ENCODE measurements around the gene ABLIM2.
A peak's percentile ranks its signal among the peaks of the same experiment; 100 is the strongest.

The ABLIM2 gene

GRCh38 chr4:8174970-8175369 lies 16.4 kb upstream of the ABLIM2 start:
- DNase-seq = no peak

DNA sequence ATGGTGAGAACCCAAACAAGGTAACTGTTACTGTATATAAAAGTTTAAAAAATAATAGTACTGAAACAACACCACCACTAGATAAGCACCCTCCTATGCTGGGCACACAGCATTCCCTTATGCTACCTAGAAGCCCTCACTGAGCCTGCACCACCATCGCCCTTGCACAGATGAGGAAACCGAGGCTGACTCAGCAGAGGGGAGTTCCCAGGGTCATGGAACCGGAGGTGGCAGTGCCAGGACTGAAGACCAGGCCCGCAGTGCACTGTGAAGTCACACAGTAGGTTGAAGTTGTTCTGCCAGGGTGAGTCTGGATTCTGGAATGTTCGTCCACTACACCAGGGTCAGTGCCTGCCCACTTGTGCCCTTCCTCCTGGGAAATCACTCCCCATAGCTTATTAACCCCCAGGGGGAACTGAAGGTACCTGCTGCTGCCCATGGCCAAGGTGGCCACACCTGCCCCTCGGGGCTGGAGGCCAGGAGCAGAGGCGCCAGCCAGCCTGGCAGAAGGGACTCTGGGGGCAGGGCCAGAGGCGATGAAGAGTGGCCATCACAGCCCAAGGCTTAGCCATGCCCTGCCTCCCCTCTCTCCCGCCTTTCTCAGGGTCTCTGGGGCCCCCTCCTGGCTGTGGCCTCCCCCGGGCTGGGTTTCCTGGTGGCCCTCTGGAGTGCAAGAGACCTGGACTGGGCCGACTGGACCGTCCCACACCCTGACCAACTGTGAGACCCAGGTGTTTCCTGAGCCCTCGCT lies 15.1 kb upstream of the ABLIM2 start:
- DNase-seq = no peak

DNA sequence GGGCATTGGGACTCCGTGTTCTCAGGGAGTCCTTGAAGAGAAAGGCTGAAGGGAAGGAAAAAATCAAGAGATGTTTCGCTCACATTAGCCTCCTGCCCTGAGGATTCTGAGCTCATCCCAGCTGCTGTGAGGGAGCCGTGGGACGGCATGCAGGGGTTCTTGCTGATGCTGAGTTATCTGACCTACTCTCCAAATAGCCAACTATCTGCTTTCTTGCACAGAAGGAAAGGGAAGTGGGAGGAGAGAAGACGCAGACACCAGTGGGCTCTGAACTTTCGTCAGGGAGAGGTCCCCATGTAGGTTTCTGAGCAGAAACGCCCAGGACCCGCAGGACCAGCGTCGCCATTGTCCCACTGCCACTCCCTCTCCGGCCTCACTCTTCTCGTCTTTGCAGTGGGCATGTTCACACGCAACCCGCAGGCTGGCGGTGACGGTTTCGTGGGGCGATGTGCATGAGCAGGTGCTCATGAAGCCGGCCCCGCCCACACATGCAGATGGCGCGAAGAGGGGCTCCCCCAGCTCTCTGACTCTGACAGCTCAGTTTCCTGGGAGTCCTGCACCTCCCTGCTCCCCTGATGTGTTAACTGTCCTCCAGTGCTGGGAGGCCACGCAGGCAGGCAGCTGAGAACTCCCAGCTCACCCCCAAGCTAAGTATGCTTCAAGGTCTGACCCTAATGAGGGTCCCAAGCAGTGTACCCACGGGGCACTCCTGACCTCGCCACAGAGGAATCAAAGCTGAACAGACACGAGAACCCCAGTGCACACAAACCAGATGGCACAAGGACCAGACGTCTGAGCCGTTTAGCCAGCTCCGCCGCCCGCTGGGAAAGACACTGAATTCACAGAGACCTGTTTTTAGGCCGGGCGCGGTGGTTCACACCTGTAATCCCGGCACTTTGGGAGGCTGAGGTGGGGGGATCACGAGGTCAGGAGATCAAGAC lies 13.6 kb upstream of the ABLIM2 start:
- DNase-seq = peak; percentile 22

DNA sequence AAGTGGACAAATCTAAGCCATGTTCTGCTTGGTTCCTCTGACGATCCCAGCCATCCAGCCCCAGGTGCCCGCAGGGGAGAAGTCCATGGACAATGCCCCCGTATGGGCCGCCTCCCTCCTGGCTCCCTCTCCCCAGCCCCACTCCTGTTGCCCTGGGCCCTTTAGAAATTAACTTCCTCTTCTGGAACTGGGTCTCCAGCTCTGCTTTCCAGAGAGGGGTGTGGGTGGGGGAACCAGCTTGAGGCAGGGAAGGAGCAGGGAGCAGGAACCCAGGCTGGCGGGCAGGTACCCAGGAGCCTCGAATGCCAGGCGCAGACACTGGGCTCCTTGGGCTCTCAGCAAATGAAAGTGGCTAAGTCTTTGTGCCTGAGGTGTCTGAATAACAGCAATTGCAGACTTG lies 12.7 kb upstream of the ABLIM2 start:
- no peak for DNase-seq

- DNase-seq = no peak
These were observed 11.7 kb upstream of the ABLIM2 start for GRCh38 chr4:8170341-8170740.

- no peak for DNase-seq
These were observed 11.2 kb upstream of the ABLIM2 start for GRCh38 chr4:8169763-8170162.

DNA sequence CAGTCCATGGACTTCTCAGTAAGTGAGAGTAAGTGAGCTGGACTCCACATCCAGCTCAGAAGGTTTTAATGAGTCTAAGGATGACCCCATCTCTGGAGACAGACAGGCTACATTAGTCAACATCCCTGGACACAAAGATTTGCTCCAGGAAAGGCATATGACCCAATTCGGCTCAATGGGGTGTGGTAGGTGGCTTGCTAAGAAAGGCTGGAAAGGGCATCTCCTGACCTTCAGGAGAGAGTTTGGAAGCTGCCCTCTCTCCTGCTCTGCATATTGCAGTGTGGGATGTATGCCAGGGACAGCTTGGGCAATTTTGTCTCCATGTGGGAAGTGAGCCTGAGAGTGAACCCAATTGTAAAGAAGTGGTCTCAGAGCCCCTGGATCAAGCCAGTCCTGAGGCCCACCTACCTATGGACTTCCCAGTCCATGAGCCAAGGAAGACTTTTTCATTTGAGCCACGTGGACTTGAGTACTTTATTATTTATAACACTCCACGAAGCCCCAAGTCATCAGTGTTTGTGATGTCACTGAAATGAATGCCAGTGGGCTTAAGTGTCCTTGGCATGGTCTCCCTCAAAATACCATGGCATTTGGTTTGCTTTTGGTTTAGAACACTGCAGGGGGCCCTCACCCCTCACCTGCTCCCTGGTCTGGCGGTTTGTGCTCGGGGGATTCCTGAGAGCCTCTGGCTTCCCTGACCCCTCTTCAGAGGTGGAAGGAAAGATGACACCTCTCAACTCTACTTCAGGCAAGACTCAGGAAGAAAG lies 10.4 kb upstream of the ABLIM2 start:
- DNase-seq = no peak

- no peak for DNase-seq
These were observed 9.6 kb upstream of the ABLIM2 start for GRCh38 chr4:8168232-8168631.

DNA sequence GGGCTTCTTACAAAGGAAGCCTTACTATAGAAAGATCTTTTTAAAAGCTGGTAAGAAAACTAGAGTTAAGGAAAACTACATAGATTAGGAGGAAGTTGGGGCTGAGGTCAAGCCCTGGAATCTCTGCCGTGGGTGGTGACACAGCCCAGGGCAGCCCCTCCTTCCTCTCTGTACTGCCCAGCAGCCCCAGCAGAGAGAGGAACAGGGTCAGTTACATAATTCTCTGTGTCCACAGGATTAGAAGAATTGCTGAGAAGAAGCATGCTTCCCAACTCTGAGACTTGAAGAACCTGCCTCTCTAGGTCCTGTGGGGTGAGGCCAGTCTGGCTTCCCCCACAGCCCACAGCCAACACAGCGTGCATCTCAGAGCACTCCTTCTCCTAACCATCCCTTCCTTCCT lies 9.2 kb upstream of the ABLIM2 start:
- no peak for DNase-seq

- no peak for DNase-seq
These were observed 8.7 kb upstream of the ABLIM2 start for GRCh38 chr4:8167291-8167690.

- no peak for DNase-seq
These were observed 6.8 kb upstream of the ABLIM2 start for GRCh38 chr4:8165374-8165896.

- no peak for DNase-seq
These were observed 6.1 kb upstream of the ABLIM2 start for GRCh38 chr4:8164687-8165086.

DNA sequence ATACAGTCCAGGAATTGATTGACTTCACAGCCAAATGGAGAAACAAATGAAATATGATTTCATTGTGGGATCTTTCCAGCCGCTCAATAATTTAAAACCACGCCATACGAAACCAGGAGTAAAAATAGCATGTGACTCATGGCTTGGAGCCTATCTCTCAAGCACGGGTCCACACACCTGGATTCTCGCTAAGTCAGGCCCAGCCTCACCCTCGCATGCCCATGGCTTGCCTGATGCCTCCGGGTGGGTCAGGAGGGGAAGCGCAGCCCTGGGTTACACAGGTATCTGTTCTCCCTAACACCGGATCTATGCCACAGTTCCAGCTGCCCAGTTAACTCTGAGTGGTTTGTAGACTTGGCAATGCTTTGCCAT lies 5.6 kb upstream of the ABLIM2 start:
- DNase-seq = no peak

DNA sequence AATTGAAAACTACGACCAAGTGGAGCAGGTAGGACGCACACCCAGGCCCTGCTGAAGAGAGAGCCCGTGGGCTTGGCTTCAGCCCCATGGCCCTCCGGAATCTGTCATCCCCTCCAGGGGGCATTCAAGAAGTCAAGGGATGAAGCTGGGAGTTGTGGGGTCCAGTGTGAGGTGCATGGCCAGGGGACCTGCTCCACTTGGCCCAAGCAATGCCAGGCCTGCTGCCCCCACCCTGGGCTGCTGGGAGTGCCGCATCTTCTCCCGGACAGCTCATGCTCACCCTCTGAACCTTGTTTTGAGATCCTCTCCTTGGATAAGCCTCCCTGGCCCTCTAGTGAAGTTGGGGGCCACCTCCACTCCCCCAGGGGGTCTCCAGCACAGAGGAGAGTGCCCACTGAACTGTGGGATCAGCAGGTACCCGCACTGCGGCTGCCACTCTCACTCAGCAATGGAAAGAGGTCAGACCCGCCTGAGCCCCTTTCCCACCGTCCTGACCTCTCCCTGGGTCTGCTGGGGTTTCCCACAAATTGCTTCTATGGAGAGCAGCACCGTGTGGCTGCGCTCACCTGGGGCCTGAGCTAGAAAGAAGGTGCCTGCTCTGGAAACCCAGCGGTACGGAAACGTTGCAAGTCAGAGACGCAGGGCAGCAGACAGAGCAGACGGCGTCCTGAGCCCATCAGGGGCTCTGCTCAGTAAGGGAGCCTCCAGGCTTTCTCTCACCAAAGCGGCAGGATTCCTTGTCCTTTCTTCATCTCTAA lies 5.0 kb upstream of the ABLIM2 start:
- no peak for DNase-seq

- no peak for DNase-seq
These were observed 4.4 kb upstream of the ABLIM2 start for GRCh38 chr4:8163026-8163425.

DNA sequence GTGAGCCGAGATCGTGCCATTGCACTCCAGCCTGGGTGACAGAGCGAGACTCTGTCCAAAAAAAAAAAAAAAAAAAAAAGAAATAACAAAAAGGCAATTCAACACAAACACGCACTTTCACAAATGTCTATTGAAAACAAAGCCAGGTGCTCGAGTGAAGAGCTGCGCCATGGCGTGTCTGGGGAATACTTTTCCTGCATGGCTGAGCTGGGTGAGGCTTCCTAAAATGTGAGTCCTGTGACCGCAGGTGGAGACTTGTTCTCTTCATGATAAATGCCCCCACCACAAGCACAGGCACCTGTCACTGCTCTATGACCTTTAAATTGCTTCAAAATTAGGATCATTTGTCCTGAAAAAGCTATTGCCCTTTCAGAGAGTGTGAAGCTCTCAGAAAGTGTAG lies 4.0 kb upstream of the ABLIM2 start:
- no peak for DNase-seq

DNA sequence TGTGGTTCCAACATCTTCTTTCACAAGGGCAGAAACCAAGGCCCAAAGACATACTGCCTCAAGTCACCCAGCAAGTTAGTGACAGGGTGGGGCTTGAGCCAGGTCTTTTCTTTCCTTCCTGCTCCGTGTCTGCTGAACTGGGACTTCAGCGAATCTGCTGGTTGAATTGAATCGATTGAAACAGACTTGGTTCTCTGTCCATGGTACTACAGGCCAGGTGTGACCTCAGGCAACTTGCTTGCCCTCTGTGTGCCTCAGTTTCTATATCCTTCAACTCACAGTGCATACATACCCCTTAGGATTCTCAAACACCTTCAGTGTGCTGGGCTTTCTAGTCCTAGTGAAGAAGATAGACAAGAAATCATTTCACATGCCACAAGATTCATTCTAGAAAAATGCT lies 2.0 kb upstream of the ABLIM2 start:
- DNase-seq = no peak

GRCh38 chr4:8160233-8160560 lies 1.6 kb upstream of the ABLIM2 start:
- no peak for DNase-seq

- DNase-seq = no peak
These were observed 1.1 kb upstream of the ABLIM2 start for GRCh38 chr4:8159537-8160232.

DNA sequence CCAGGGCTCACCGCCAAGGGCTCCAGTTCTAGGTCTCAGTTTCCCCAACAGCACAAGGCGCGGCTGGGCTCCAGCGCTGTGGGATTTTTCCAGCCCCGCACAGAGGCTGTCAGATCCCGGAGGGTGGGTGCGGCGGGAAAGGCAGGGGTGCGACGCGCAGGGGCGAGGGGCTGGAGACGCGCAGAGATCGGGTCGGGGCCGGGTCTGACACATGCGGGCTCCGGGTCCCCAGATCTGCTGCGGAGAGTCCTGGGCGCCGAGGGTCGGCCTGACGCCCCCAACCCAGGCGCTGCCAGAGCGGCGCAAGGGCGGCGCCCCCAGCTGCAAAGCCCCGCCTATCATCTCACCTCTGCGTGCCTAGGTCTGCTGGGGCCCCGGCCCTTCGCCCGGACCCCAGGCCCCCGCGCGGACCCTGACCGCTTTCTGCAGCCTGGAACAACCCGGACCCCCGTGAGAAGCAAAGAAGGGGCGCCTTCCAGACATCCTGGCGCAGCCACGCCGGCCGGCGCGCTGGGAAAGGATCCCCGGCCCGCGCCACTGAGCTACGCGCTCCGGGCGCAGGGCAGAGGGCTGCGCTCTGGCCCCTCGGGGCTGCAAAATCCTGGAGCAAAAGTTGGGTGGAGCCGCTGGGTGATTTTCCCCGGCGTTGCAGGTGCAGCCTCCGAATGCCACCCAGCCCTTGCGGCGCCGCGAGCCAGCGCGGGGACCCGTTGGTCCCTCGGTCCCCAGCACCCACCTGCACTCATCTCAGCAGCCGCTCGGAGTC lies 486 bp downstream of the ABLIM2 start:
- DNase-seq = no peak

GRCh38 chr4:8157496-8157895 lies 1.1 kb downstream of the ABLIM2 start:
- peak; percentile 7 for DNase-seq
